Kidney (tissue), 14 donors: ENCODE data around the gene DNAH3. TPM values are rescaled to one million over a fixed set of nuclear protein-coding genes. Genes with fewer than 3 reads are reported as not detected.
"Not testable (repeated sequence)": the region's sequence is repeated elsewhere in the genome, so short reads cannot be mapped to it uniquely, and the experiment has no call there.

ENCODE experiments used
- DNase-seq, 5 donors: peaks; one replicate each; pipeline ENCODE4 v3.0.0-alpha.2; 2013 to 2020
- FAIRE-seq: peaks from 2 replicates; lab custom pipeline; 2012; peaks lifted over from hg19 to GRCh38; lab: Jason Lieb, UNC
- H3K27ac ChIP-seq, 2 donors: one replicate each; pipeline ENCODE4 v1.7.0; 2013; ENCODE audit warnings: low read depth in 2 of 2, low read length in 2 of 2, inconsistent platforms in 1 of 2
- H3K27me3 ChIP-seq: one replicate; pipeline ENCODE4 v1.7.1; 2013; ENCODE audit warnings: low read length, inconsistent platforms; ENCODE audit not compliant: control insufficient read depth, insufficient read depth
- H3K36me3 ChIP-seq, 3 donors: one replicate each; pipeline versions ENCODE4 v1.7.0 to v1.7.1; 2013; ENCODE audit warnings: low read length in 3 of 3, control low read depth in 1 of 3, inconsistent platforms in 1 of 3; ENCODE audit not compliant: insufficient read depth in 3 of 3, control insufficient read depth in 2 of 3
- H3K4me1 ChIP-seq, 3 donors: one replicate each; pipeline versions ENCODE4 v1.7.0 to v1.7.1; 2013; ENCODE audit warnings: low read length in 3 of 3, inconsistent platforms in 1 of 3, low read depth in 1 of 3; ENCODE audit not compliant: control insufficient read depth in 2 of 3, insufficient read depth in 2 of 3
- H3K4me3 ChIP-seq, 3 donors: one replicate each; pipeline versions ENCODE4 v1.7.0 to v1.8.1; 2013; ENCODE audit warnings: low read length in 3 of 3, control low read depth in 1 of 3, inconsistent platforms in 1 of 3
- H3K9ac ChIP-seq, 3 donors: one replicate each; pipeline versions ENCODE4 v1.7.0 to v1.7.1; 2013; ENCODE audit warnings: low read length in 3 of 3, control low read depth in 1 of 3, inconsistent platforms in 1 of 3
- H3K9me3 ChIP-seq, 3 donors: one replicate each; pipeline versions ENCODE4 v1.7.0 to v1.7.1; 2013; ENCODE audit warnings: low read length in 3 of 3, control low read depth in 1 of 3, inconsistent platforms in 1 of 3; ENCODE audit not compliant: control insufficient read depth in 2 of 3, insufficient read depth in 1 of 3
- intact Hi-C: fragments of 100-400 bp; cut with DNase I; formaldehyde crosslinking; loops from one replicate; pipeline ENCODE4 v1.11.1; 2022
- polyA plus RNA-seq: library from polyadenylated mRNA; stranded (reverse); fragments of 350-450 nt; fragmentation: Illumina TruSeq; extraction: RNeasy Lipid Tissue Mini Kit (QIAGEN cat#74804); gene quantifications from one replicate; pipeline ENCODE4 v1.2.3, GENCODE V29; 2014; ENCODE audit warnings: low read depth, low replicate concordance; ENCODE audit not compliant: insufficient read depth
- total RNA-seq: library from RNA; stranded (reverse); fragmentation: NEBNext Ultra II Directional; extraction: Animal tissue kit (Norgen Biotek cat#: 25700); gene quantifications from one replicate; pipeline ENCODE4 v1.2.1, GENCODE V29; 2021
- TF ChIP-seq, protein P1 (sequence below): IDR thresholded peaks from 3 replicates; pipeline ENCODE4 v1.5.1; 2012; ENCODE audit warnings: mild to moderate bottlenecking, moderate library complexity, borderline replicate concordance; ENCODE audit not compliant: insufficient read depth; ENCODE audit errors: extremely low read depth
- donor health status: control.
- donor health status: control.
- donor health status: control.
- donor health status: control.
- donor health status: control.
- donor health status: DM: yes; HTN: yes; CAD: no.
- donor health status: Normal renal cell carcinoma (clear cell type).

DNAH3 gene
- total and polyA plus RNA-seq, 2 donors from 2014 or later, result 0.19 to 0.57 TPM

GRCh38 chr16:21172650-21173049 is 22.0 kb upstream of the DNAH3 start:
- intact Hi-C loops, result no loop called here
- DNase-seq (no peak), FAIRE-seq (no peak)
- Histone ChIP-seq H3K36me3 (peaks cover 0 to 28% (median 10%) of the 10 kb centered on the region in 3 donors), H3K9ac (no peak overlapping the region), H3K27me3 (no peaks in the 10 kb centered on the region), H3K27ac (no peak overlapping the region), H3K4me1 (no peaks in the 10 kb centered on the region), H3K9me3 (no peaks in the 10 kb centered on the region), H3K4me3 (no peak overlapping the region)
- TF ChIP-seq, protein P1, sequence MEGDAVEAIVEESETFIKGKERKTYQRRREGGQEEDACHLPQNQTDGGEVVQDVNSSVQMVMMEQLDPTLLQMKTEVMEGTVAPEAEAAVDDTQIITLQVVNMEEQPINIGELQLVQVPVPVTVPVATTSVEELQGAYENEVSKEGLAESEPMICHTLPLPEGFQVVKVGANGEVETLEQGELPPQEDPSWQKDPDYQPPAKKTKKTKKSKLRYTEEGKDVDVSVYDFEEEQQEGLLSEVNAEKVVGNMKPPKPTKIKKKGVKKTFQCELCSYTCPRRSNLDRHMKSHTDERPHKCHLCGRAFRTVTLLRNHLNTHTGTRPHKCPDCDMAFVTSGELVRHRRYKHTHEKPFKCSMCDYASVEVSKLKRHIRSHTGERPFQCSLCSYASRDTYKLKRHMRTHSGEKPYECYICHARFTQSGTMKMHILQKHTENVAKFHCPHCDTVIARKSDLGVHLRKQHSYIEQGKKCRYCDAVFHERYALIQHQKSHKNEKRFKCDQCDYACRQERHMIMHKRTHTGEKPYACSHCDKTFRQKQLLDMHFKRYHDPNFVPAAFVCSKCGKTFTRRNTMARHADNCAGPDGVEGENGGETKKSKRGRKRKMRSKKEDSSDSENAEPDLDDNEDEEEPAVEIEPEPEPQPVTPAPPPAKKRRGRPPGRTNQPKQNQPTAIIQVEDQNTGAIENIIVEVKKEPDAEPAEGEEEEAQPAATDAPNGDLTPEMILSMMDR, result no peak

- DNase-seq, intact Hi-C loops, H3K4me1 ChIP-seq, H3K4me3 ChIP-seq, H3K9me3 ChIP-seq, H3K9ac ChIP-seq, H3K27me3 ChIP-seq, H3K27ac ChIP-seq, FAIRE-seq: not testable (repeated sequence)
- H3K36me3 ChIP-seq, result peaks cover 2 to 33% (median 12%) of the 10 kb centered on the region in 3 donors
Observed at GRCh38 chr16:21170116-21170515, 19.5 kb upstream of the DNAH3 start.

DNA sequence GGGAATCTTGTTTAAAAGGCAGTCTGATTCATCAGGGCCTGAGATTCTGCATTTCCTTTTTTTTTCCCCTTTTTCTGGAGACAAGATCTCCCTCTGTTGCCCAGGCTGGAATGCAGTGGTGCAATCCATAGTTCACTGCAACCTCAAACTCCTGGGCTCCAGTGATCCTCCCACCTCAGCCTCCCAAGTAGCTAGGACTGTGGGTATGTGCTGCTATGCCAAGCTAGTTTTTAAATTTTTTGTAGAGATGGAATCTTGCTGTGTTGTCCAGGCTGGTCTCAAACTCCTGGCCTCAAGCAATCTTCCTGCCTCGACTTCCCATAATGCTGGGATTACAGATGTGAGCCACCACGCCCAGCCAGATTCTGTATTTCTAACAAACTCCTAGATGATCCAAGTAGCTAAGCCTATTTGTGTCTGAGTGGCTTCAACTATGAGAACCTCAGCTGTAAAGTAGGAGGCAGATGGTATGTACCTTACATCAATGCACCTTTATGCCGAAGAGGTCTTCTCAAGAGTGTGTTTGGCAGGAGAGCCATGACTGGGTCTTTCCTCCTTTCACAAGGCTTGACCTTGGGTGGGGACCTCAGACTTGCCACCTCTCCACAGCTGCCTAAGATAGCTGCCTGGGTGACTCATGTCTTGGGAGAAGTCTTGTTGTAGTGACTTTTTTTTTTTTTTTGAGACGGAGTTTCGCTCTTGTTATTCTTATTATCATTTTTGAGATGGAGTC is 18.8 kb upstream of the DNAH3 start:
- peaks cover 2 to 27% (median 12%) of the 10 kb centered on the region in 3 donors for H3K36me3 ChIP-seq
- TF ChIP-seq, protein P1, result no peak
- H3K4me3 ChIP-seq, result no peak overlapping the region
- FAIRE-seq (no peak), DNase-seq (no peak)
- H3K4me1 ChIP-seq, result no peaks in the 10 kb centered on the region
- H3K9ac ChIP-seq, result no peak overlapping the region
- no peaks in the 10 kb centered on the region for H3K9me3 ChIP-seq
- intact Hi-C loops, result no loop called here
- no peak overlapping the region for H3K27ac ChIP-seq
- H3K27me3 ChIP-seq, result no peaks in the 10 kb centered on the region

DNA sequence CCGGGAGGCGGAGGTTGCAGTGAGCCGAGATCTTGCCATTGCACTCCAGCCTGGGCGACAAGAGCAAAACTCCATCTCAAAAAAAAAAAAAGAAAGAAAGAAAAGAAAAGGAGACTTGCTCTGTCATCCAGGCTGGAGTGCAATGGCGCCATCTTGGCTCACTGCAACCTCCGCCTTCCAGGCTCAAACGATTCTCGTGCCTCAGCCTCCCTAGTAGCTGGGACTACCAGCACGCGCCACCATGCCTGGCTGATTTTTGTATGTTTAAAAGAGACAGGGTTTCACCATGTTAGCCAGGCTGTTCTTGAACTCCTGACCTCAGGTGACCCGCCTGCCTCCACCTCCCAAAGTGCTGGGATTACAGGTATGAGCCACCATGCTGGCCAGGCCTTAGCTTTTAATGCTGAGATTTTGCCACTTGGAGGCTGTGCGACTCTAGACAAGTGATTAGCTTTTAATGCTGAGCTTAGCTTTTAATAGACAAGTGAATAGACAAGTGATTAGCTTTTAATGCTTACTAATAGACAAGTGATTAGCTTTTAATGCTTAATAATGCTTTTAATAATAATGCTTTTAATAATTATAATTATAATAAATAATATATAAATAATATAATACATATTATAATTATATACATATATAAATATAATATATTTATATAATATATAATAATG is 17.4 kb upstream of the DNAH3 start:
- H3K9ac ChIP-seq, result no peak overlapping the region
- peaks cover 0 to 2% (median 1%) of the 10 kb centered on the region in 3 donors for H3K4me1 ChIP-seq
- no peak overlapping the region for H3K4me3 ChIP-seq
- H3K36me3 ChIP-seq, result peaks cover 2 to 23% (median 12%) of the 10 kb centered on the region in 3 donors
- H3K27ac ChIP-seq, result no peak overlapping the region
- intact Hi-C loops, result no loop called here
- TF ChIP-seq, protein P1, result no peak
- peak in 3 of 5 donors; percentile 14 to 45 (median 19) for DNase-seq
- no peaks in the 10 kb centered on the region for H3K27me3 ChIP-seq
- no peak for FAIRE-seq
- no peaks in the 10 kb centered on the region for H3K9me3 ChIP-seq
